Vagina (tissue), 2 donors: Measurements from ENCODE around the gene MYF6.

ENCODE experiments used
- POLR2AphosphoS5 ChIP-seq, 2 donors: sonication (generic); formaldehyde crosslinking; IDR thresholded peaks; one replicate each; pipeline ENCODE4 v1.9.0; 2017; ENCODE audit warnings: antibody characterized with exemption in 2 of 2, mild to moderate bottlenecking in 2 of 2, low read depth in 1 of 2; ENCODE audit not compliant: insufficient read depth in 1 of 2
- TF ChIP-seq, protein P1 (sequence below), 3 experiments: fragments of 450-650 bp in 2 of 3; fragments of 200-600 bp in 1 of 3; sonication (generic) in 1 of 3; IDR thresholded peaks; one replicate each; pipeline ENCODE4 v1.5.1; 2017 to 2019; ENCODE audit warnings: antibody characterized with exemption in 3 of 3, mild to moderate bottlenecking in 2 of 3, moderate library complexity in 2 of 3

DNA sequence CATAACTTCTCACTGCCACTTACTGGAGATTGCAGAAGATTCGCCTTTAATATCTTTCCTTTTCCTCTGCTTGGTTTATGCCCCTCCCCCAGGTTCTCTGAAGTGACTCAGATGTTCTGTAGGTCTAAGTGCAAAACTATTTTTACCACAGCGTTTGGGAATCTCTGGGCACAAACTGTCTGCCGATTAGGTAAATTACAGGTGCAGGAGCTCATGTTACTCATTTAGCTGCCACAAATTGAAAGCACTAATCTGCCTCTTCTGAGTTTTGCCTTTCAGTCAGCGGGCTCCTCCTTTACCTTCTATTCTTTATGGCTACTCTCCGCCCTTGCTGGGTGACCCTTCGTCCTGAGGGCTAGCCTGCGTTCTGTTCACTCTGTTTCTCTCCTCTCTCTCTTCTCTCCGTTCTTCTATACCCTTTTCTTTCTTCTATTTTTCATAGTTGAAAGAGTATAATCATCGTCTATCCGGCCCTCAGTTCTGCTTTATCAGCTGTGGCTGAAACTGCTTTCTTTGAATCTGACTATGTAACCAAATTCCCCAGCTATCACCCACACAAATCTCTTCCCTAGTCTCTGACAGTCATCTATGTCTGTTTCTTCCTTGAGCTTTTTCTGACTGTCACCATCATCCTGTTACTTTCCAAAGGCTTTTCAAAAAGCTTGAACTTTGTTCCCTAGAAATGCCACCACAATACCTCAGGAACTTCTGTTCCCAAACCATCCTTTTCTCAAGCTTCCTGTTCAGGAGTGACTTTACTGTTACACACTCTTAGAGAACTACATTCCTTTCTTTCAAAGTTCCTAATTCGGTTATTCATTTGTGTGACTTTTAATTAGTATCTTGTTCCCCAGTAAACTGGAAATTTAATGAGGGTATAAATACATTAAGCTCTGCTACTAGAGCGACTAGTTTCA lies 4.3 kb upstream of the MYF6 start:
- TF ChIP-seq, protein P1, sequence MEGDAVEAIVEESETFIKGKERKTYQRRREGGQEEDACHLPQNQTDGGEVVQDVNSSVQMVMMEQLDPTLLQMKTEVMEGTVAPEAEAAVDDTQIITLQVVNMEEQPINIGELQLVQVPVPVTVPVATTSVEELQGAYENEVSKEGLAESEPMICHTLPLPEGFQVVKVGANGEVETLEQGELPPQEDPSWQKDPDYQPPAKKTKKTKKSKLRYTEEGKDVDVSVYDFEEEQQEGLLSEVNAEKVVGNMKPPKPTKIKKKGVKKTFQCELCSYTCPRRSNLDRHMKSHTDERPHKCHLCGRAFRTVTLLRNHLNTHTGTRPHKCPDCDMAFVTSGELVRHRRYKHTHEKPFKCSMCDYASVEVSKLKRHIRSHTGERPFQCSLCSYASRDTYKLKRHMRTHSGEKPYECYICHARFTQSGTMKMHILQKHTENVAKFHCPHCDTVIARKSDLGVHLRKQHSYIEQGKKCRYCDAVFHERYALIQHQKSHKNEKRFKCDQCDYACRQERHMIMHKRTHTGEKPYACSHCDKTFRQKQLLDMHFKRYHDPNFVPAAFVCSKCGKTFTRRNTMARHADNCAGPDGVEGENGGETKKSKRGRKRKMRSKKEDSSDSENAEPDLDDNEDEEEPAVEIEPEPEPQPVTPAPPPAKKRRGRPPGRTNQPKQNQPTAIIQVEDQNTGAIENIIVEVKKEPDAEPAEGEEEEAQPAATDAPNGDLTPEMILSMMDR (IDR thresholded peaks at IDR 0.05): no peak
- no peak for TF ChIP-seq POLR2AphosphoS5 (IDR thresholded peaks at IDR 0.05; ENCODE audit: insufficient read depth in 1 of 2, low read depth in 1 of 2)
